HG02938 (cell line): ENCODE results near the gene GNAQ.

Experiments
- ATAC-seq: cut with Tn5 transposase; IDR thresholded peaks from one replicate; pipeline ENCODE4 v1.9.1; 2021; ENCODE audit warnings: mild to moderate bottlenecking, moderate library complexity; ENCODE audit not compliant: unreplicated experiment

GNAQ gene

DNA sequence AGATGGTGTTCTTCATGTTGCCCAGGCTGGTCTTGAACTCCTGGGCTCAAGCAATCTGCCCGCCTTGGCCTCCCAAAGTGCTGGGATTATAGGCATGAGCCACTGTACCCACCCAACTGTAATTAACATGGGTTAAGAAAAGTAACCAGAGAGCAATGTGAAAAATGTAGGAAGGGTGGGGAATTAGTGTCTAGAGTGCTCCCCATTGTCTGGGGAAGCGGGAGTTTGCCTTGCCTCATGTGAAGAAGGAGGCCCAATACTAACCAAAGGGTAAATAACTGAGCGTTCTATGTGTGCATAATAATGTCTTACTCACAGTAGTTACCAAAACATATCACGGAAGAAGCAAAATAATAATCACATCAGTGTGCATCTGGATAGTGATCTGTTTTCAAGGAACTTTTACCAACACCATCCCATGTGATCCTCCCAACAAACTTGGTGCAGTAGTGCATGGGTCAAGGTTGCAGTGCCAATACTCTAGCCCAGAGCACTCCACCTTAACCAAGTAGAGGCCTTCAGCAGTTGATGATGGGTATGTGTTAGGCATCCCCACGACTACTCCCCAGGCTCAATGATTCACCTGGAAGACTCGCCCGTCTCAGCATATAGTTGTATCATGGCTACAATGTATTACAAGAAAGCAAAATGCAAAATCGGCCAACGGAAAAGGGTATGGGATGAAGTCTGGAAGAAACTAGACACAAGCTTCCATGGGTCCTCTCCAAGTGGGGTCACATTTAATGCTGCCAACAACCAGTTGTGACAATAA is 26.2 kb downstream of the GNAQ start:
- no peak for ATAC-seq

DNA sequence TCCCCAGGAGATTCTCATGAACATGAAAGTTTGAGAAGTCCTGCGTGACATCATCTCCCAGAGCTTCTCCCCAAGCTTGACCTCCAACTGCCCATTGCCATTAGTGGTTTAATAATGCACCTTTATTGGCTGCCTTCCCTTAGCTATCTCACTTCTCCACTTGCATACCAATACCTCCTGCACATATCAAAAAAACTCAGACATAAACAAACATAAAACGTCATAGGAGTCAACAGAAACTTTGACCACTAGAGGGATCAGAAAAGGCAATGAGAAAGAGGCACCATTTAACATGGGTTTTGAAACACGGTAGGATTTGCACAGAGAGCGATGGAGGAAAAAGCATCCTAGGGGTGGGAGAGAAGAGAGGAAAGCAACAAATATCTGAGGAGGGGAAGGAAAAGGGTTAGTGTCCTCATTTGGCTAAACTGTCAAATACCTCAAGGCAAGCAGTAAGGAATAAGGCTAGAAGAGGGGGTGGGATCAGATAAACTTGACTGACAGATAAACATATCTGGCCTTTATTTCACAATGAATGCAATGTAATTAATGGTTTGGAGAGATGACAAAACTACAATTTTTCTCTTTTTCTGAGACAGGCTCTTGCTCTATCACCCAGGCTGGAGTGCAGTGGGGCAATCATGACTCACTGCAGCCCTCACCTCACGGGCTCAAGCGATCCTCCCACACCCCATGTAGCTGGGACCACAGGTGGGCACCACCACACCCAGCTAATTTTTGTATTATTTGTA is 27.0 kb downstream of the GNAQ start:
- ATAC-seq, result no peak

DNA sequence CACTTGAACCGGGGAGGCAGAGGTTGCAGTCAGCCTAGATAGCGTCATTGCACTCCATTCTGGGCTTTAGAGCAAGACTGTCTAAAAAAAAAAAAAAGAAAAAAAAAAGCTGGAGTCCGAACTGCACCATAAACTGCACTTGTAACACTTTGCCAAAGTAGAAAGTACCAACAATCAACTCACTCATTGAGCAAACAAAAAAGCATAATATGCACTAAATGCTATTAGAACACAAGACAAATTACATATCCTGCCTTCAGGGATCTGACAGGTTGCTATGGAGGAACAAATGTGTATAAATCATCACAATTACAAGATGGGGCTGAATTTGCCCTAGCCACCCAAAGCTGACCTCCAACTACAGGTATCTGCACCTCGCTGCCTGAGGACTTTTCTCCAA is 27.9 kb downstream of the GNAQ start:
- no peak for ATAC-seq

DNA sequence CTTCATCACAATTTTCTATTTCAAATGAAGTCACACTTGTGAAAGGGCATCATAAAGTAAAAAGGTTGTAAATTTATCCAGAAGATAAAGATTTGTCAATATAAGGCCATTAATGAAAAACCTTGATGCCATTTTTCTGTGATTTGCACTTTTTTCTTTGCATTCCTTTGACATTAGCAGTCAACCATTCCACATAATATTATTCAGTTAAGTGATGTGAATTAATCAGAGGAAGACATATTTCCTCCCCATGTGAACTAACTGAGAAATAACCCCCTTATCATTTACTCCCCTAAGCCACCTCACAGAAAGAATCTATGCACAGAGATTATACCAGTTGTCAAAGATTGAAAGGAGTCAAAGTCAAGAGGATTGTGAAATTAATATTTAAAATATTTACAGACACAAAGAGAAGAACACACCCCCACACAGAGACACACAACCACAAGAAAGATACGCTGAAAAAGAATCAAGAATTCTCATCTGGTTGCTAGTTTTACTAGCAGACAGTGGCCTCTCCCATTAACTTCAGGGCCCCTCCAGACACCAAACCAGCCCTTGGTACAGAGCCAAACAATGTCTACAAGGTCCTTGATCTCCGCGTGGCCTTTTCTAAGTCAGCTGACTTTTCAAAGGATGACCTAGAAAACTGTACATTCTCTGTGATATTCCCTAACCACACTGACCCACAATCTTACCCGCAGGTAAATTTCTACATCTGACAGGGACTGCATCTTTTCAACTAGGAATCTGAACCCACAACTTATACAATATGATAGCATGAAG is 29.5 kb downstream of the GNAQ start:
- ATAC-seq, result no peak

DNA sequence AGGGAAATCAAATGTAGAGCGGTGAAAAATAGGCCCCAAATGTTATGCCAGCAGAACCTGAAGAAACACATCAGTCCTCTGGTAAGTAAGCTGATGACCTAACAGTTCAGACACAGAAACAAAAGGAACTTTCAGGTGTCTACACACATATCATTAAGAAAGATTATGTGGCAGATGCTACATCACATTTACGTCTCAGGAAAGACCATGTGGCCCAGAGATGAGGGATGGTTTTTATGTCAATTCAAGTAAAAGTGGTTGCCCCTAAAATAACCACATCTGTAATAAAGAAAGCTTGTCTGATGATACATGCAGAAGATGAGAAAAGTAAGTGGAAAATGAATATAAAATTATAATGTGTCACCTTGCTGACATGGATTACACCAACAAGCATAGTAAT is 31.4 kb downstream of the GNAQ start:
- no peak for ATAC-seq

DNA sequence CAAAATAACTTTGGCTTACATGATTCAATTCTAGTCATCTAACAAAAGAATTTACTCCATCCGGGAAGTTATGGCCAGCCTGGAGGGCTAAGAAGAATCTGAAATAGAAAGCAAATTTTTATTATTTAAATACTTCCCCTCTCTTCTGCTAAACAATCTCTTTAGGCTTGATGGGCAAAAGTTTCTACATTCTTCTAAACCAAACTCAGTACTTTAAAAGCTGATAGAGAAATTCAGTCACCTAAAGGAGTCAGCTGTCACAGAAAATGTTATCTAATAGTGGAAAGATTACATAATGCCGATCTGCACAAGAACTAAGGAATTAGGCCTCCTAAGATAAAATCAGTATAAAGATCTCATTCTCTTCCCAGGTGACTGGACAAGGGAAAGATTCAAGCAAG is 32.4 kb downstream of the GNAQ start:
- no peak for ATAC-seq

DNA sequence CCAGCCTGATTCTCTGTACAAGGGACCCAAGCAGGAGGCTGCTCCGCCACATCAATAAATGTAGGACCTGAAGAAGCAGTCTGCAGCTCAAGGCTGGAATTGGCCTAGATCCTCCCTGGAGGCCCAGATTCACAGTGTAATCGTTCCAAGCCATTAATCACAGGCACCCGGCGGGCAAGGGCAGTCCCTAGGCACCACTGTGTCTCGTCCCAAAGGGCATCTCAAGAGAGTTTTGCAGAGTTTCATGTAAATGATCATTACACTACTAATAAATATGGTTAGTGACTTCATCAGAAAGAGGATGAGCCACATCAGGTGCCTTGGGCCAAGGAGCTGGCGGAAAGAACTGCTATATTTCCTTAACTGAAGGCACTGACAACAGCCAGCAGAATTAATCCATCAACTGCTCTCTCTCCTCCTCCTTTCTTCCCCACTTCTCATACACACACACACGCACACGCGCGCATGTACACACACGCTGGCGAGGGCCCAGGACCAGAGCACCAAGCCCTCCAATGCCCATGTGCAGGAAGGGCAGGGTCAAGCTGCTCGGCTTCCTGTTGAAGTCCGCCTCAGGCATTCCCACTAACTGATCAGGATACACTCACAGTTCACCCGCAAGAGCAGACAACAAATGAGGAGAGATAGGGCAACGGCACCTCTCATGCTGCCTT is 33.9 kb downstream of the GNAQ start:
- no peak for ATAC-seq

DNA sequence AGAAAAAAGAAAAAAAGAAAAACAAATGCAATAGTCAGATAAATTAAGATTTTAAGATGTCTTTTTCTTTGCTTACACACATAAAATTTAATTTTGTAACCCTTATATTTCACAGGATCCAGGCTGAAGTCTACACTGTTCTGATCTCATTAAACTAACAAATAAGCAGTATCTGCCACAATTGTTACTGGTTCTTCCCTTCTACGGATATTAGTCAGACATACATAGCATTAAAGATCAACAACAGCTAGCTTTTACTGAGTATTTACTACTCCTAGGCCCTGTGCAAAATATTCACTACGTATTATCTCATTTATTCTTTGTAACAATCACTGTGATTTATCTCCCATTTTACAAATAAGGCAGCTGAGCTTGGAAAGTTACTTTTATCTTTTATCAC is 34.9 kb downstream of the GNAQ start:
- no peak for ATAC-seq

DNA sequence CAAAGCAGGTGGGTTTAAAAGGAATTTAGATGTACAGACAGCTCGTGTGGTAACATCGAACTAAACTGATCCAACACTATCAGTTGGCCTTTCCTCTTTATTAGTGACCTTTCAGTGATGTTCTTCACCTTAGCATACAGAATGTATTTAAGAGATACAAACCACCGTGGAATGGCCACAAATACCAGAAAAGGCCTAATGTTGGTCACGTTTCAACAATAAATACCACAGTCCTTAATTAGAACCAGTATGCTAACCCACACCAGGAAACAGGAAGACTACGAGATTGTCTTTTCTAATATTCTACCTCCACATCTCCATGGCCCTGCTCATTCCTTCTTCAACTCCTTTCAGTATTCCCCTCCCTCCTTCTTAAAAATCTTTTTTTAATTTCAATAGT is 40.4 kb downstream of the GNAQ start:
- ATAC-seq, result no peak

DNA sequence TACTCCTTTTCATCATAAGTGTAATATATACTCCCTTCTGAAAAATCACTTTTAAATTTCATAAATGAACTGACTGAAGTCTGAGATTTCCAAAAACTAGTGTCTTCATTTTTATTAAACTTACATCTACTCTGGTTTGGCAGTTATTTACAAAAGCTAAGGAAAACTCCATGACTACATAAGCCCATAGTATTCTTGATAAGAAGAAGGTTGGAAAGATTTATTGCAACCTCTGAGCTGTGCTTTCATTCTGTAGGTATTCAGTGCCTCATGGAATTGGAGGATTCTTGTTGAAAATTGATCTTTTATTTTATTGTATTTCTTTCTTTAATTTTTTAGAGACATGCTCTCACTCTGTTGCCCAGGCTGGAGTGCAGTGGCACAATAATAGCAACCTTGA is 41.7 kb downstream of the GNAQ start:
- ATAC-seq, result no peak

DNA sequence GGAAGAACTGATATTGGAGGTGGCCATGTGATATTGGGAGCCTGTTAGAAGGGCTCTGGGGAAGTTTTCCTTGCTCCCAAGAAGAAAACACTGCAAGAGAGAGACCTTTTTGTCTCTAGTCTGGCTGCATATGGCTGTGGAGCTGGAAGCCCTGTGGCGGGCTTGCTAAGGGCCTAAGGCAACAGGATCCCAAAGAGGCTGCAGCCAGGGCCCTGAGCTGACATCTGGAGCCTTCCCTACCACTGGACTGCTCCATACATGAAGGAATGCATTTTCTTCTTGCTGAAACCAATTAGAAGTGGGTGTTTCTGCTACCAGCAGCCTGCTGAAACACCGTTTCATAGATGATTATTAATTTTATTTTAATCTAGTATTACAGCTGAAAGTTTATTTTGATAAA is 42.2 kb downstream of the GNAQ start:
- no peak for ATAC-seq

DNA sequence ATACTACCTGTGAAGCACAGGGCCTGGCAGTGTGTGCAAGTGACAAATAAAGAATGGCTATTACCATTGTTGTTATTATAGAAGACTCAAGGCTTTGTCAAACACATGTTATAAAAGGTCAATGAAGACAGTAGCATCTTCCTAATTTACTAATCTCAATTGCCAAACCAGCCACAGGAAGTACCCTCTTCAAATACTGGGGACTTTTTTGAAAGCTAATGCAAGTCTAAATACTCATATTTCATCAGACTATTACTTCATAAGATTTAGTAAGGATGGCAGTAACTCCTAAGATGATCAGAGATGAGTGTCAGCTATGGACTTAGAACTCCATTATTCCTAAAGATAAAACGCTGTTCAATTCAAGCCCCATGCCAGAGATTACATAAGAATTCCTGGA is 43.0 kb downstream of the GNAQ start:
- ATAC-seq, result no peak

DNA sequence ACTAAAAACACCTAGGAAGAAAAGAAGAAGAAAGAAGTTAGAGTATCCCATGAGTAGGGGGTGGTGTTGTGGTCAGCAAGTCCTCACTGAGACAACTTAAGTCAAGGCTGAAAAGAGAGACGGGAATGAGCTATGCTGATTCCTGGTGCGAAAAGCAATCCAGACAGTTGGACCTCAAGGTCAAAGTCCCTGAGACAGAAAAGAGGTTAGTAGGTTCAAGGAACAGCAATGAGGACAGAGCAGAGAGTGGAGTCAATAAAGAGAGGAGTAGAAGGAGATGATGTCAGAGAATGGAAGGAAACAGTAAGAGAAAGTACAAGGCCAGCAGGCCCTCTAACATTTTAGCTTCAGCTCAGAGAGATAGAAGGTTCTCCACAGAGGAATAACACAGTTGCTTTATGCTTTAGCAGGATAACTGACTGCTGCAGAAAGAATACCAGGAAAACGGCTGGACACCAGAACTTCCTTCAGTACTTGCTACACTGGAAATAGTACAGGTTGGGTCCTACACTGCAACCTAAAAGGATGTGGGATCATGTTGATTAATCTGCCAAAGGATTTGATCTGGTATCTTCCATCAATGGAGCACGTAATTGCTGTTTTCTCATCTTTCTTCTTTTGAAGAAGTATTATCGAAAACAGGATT is 43.6 kb downstream of the GNAQ start:
- ATAC-seq, result no peak

DNA sequence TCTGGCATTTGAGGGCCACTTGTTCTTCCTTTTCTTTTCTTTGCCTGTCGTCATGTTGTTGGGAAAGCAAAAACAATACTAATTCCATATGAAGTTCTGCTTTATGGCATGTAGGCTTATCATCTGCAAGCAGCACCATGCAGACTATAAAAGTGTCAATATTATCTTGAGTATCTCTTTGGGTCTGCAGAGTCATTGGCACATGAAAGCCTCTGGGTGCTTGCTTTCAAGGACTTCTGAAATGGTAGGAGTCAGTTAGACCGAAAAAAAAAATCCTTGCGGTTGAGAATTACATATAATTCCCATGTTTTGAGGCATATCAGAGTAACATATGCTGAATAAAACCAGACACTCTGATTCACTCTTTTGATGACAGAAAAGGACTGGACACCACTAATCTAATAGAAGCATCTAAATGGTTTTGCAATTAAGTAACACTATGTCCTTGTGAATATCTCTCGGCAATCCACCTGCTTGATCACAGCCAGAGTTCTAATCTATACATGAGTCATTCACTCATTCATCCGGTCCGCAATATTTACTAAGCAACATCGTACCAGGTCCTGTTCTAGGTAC is 44.4 kb downstream of the GNAQ start:
- no peak for ATAC-seq

DNA sequence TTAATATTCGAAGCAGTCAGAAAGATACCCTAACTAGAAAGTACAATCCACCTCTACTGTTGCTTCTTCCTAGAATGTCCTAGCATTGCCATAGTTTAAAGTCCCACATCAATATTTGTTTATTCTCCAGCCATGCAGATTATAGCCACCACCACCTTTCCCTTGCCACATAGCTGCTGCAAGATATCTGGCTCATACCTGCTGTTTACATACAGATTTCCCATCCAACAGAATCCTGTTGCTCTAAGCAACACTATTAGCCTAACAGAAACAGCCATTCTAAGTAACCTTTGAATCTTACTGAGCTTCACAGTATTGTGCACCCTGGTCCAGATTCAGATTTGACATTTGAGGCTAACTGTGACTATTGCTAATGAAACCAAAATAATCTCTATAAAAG is 45.6 kb downstream of the GNAQ start:
- no peak for ATAC-seq

DNA sequence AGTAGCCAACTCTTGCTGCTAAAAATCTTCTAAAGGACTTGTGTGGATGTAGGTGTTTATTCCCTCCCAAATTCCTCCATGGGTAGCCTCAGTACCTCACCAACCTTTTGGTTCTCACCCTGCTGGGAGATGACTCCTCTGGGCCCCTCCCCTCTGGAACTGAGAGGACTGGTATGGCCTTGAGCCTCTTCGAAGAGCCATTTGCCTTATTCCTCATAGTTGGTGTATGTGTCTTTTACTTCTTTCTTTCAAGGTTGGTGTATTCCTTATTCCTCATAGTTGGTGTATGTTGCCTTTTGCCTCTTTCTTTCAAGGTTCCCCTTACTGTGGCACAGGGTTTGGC is 48.3 kb downstream of the GNAQ start:
- no peak for ATAC-seq

DNA sequence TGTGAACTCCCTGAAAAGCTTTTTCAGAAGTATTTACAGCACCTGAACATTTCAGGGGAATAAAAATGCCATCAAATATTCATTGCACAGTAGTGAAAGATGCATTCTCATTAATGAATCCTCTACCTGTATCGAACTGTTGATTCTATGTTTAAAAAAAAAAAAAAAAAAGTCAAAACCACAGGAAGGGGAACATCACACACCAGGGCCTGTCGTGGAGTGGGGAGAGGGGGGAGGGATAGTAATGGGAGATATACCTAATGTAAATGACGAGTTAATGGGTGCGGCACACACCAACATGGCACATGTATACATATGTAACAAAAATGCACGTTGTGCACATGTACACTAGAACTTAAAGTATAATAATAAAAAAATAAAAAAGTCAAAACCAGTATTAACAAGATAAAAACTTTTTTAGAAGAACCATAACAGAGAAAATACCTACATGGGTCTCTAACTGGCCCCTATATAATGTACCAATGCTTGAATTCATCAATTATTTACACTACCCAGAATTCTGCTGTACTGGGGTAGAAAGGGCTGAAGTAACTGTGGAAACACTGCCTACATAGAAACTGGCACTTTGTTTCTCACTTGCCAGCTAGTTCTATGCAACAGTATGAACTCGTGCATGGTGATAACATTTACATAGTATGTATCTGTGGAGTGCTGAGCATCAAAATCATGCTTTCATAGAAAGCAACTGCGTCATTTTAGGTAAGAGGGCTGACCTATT is 48.9 kb downstream of the GNAQ start:
- no peak for ATAC-seq

DNA sequence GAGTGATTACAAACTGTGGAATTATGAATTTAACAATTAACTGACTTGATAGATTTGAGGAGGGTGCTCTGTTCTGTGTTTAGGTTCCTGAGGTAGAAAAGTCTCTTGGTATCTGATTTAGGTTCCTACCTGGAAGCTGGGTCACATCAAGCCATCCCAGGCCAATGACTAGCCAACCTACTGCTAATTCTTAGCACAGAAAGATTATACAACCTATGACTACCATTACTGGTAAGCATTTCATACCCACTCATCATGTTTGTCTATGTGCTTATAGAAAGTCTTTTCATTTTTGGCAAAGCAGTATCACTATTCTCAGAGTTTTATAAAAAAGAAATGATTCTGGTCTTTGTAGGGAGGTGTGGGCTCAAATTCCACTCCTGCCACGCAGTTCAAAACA is 49.7 kb downstream of the GNAQ start:
- no peak for ATAC-seq

DNA sequence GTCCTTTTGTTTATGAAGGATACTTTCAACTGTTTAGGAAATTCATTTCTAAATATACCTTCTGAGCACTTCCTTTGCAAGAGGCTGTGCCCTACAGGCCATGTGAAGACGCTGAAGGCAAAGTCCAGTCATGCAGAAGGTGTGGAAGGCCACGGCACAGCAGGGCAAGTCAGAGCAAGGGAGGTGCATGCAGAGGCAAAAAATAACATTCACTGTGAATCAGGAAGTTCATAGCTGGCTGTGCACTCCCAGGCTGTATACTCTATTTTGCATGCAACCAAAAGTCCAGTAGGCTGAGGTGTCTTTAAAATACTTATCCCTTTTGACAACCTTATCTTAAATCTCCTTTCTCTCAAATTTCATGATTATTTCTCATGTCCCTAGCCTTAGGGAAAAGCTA is 50.3 kb downstream of the GNAQ start:
- no peak for ATAC-seq

DNA sequence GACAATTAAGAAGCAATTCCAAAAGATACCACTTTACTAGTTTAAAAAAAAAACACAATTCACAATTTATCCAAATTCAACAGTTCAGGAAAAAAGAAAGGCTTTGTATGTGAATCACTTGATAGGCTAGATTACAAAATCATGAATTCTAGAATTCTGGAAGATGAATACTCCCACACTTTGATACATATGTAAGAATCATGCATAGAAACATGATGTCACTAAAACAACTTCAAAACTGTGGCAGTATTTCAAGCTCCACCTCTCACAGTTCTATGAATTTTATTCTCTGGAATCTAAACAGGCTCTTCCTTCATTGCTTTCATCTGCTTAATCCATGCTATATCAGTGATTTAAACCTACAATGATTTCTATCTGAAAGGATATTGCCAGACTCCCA is 51.0 kb downstream of the GNAQ start:
- ATAC-seq, result no peak
